ENCODE measurements around the gene DIAPH3.

Gene DIAPH3

GRCh38 chr13:60120617-60121336, 43.0 kb downstream of the DIAPH3 start:
- TF ChIP-seq CTCF (conservative IDR thresholded peaks at IDR 0.05; ENCODE audit: control insufficient read depth, insufficient read depth, low read depth, low read length), result no peak
- DNase-seq (ENCODE audit: low read depth), result no peak
- no peak overlapping the region for H3K4me3 ChIP-seq (ENCODE audit: control insufficient read depth, low read depth, low read length)

GRCh38 chr13:60118696-60119400, 44.9 kb downstream of the DIAPH3 start:
- no peak for TF ChIP-seq CTCF (conservative IDR thresholded peaks at IDR 0.05; ENCODE audit: control insufficient read depth, insufficient read depth, low read depth, low read length)
- peak; percentile 32 for DNase-seq (ENCODE audit: low read depth)
- no peak overlapping the region for H3K4me3 ChIP-seq (ENCODE audit: control insufficient read depth, low read depth, low read length)

GRCh38 chr13:60114499-60115028, 49.2 kb downstream of the DIAPH3 start:
- DNase-seq (ENCODE audit: low read depth), result no peak
- no peak overlapping the region for H3K4me3 ChIP-seq (ENCODE audit: control insufficient read depth, low read depth, low read length)
- TF ChIP-seq CTCF (conservative IDR thresholded peaks at IDR 0.05; ENCODE audit: control insufficient read depth, insufficient read depth, low read depth, low read length), result no peak

GRCh38 chr13:60112771-60113170, 51.0 kb downstream of the DIAPH3 start:
- DNase-seq (ENCODE audit: low read depth), result peak; percentile 60
- TF ChIP-seq CTCF (conservative IDR thresholded peaks at IDR 0.05; ENCODE audit: control insufficient read depth, insufficient read depth, low read depth, low read length), result no peak
- H3K4me3 ChIP-seq (ENCODE audit: control insufficient read depth, low read depth, low read length), result no peak overlapping the region

GRCh38 chr13:60111691-60112090, 52.0 kb downstream of the DIAPH3 start:
- no peak overlapping the region for H3K4me3 ChIP-seq (ENCODE audit: control insufficient read depth, low read depth, low read length)
- no peak for DNase-seq (ENCODE audit: low read depth)
- no peak for TF ChIP-seq CTCF (conservative IDR thresholded peaks at IDR 0.05; ENCODE audit: control insufficient read depth, insufficient read depth, low read depth, low read length)

GRCh38 chr13:60109285-60109684, 54.4 kb downstream of the DIAPH3 start:
- no peak overlapping the region for H3K4me3 ChIP-seq (ENCODE audit: control insufficient read depth, low read depth, low read length)
- no peak for TF ChIP-seq CTCF (conservative IDR thresholded peaks at IDR 0.05; ENCODE audit: control insufficient read depth, insufficient read depth, low read depth, low read length)
- no peak for DNase-seq (ENCODE audit: low read depth)
